H1 (cell line): ENCODE data around the gene EPHB1. TPM values are rescaled to one million over a fixed set of nuclear protein-coding genes. Genes with fewer than 3 reads are reported as not detected.

ENCODE experiments used
- CTCF ChIA-PET: fragments of 300-600 bp; sonication (Branson Sonifier 250); formaldehyde crosslinking; loops from one replicate; lab custom pipeline; 2021; ENCODE audit not compliant: partially characterized antibody; lab: Charles Lee
- POLR2A ChIA-PET: fragments of 300-600 bp; sonication (Branson Sonifier 250); formaldehyde crosslinking; loops from one replicate; lab custom pipeline; 2021; ENCODE audit warnings: inconsistent platforms; ENCODE audit not compliant: partially characterized antibody; lab: Charles Lee
- DNase-seq, 2 experiments: peaks; one replicate each; pipeline versions ENCODE4 v3.0.0 to v3.0.0-alpha.2; 2010 to 2022; ENCODE audit warnings: low spot score in 2 of 2, low read depth in 1 of 2, mixed read lengths in 1 of 2
- FAIRE-seq: peaks from 2 replicates; lab custom pipeline; 2011; peaks lifted over from hg19 to GRCh38; lab: Jason Lieb, UNC
- H2AFZ ChIP-seq: 2 replicates; pipeline ENCODE4 v1.8.1; 2012; ENCODE audit warnings: low read length, inconsistent platforms
- H2AK5ac ChIP-seq: 2 replicates; pipeline ENCODE4 v1.6.1; 2013; ENCODE audit warnings: low read depth, low read length
- H2BK120ac ChIP-seq: replicated peaks from 2 replicates; pipeline ENCODE3; 2013; ENCODE audit warnings: low read depth, low read length, inconsistent platforms
- H2BK12ac ChIP-seq: 2 replicates; pipeline ENCODE4 v1.6.1; 2013; ENCODE audit warnings: low read depth, low read length
- H2BK15ac ChIP-seq: 2 replicates; pipeline ENCODE4 v1.6.1; 2013; ENCODE audit warnings: low read length
- H2BK20ac ChIP-seq: 2 replicates; pipeline ENCODE4 v1.6.1; 2013; ENCODE audit warnings: low read length
- H2BK5ac ChIP-seq: 2 replicates; pipeline ENCODE4 v1.6.1; 2013; ENCODE audit warnings: low read depth, low read length
- H3K14ac ChIP-seq: 2 replicates; pipeline ENCODE4 v1.6.1; 2013; ENCODE audit warnings: inconsistent platforms; ENCODE audit not compliant: insufficient read length
- H3K18ac ChIP-seq: 2 replicates; pipeline ENCODE4 v1.6.1; 2013; ENCODE audit warnings: low read length; ENCODE audit errors: extremely low read depth
- H3K23ac ChIP-seq: 2 replicates; pipeline ENCODE4 v1.6.1; 2013; ENCODE audit warnings: inconsistent platforms; ENCODE audit not compliant: insufficient read length
- H3K23me2 ChIP-seq: 2 replicates; pipeline ENCODE4 v1.6.1; 2013; ENCODE audit warnings: low read depth, low read length
- H3K27ac ChIP-seq: 2 replicates; pipeline ENCODE4 v1.6.1; 2011; ENCODE audit warnings: low read depth, low read length, inconsistent platforms
- H3K27me3 ChIP-seq, 4 experiments: replicated peaks in 1 of 4; 1 replicate in 1 of 4; 2 replicates in 3 of 4; pipeline versions ENCODE4 v1.6.1 to v1.8.1; 2011 to 2013; ENCODE audit warnings: low read length in 3 of 4, mild to moderate bottlenecking in 3 of 4, inconsistent platforms in 2 of 4, mixed read lengths in 2 of 4, moderate library complexity in 1 of 4; ENCODE audit not compliant: control insufficient read depth in 3 of 4, insufficient read depth in 3 of 4; ENCODE audit errors: extremely low read depth in 1 of 4
- H3K36me3 ChIP-seq, 4 experiments: 2 replicates each; pipeline versions ENCODE4 v1.6.1 to v1.8.1; 2011 to 2013; ENCODE audit warnings: mild to moderate bottlenecking in 4 of 4, low read length in 3 of 4, moderate library complexity in 2 of 4, control low read depth in 1 of 4, inconsistent platforms in 1 of 4; ENCODE audit not compliant: insufficient read depth in 4 of 4, control insufficient read depth in 2 of 4
- H3K4ac ChIP-seq: replicated peaks from 2 replicates; pipeline ENCODE3; 2013; ENCODE audit warnings: low read length, low read depth, mixed read lengths, inconsistent platforms; ENCODE audit not compliant: insufficient read length
- H3K4me1 ChIP-seq, 4 experiments: replicated peaks in 1 of 4; 1 replicate in 1 of 4; 2 replicates in 3 of 4; pipeline versions ENCODE4 v1.6.1 to v1.8.1; 2011 to 2013; ENCODE audit warnings: low read length in 3 of 4, inconsistent platforms in 2 of 4, mixed read lengths in 1 of 4; ENCODE audit not compliant: insufficient read depth in 4 of 4, control insufficient read depth in 3 of 4
- H3K4me2 ChIP-seq, 2 experiments: 2 replicates each; pipeline versions ENCODE4 v1.6.1 to v1.8.1; 2011 to 2013; ENCODE audit warnings: low read depth in 2 of 2, low read length in 2 of 2, control low read depth in 1 of 2, inconsistent platforms in 1 of 2, mild to moderate bottlenecking in 1 of 2; ENCODE audit not compliant: insufficient read depth in 1 of 2
- H3K4me3 ChIP-seq, 4 experiments: fragments of 200-600, 300-600 bp in 1 of 4; sonication (generic), shearing (Covaris generic), sonication (Bioruptor Twin) in 1 of 4; 2 replicates each; pipeline versions ENCODE4 v1.5.1 to v1.8.1; 2011 to 2016; ENCODE audit warnings: low read length in 4 of 4, low read depth in 3 of 4, control low read depth in 2 of 4, inconsistent platforms in 2 of 4, mild to moderate bottlenecking in 2 of 4, mixed read lengths in 1 of 4, moderate library complexity in 1 of 4; ENCODE audit not compliant: insufficient read depth in 2 of 4; ENCODE audit errors: extremely low read depth in 1 of 4
- H3K56ac ChIP-seq: replicated peaks from 2 replicates; pipeline ENCODE3; 2013; ENCODE audit warnings: low read depth, mild to moderate bottlenecking, mixed read lengths, low read length, inconsistent platforms; ENCODE audit not compliant: insufficient read length
- H3K79me1 ChIP-seq: 2 replicates; pipeline ENCODE4 v1.6.1; 2013; ENCODE audit warnings: low read depth, low read length, control low read depth
- H3K79me2 ChIP-seq, 2 experiments: 2 replicates each; pipeline versions ENCODE4 v1.6.1 to v1.8.1; 2012 to 2013; ENCODE audit warnings: low read length in 2 of 2, mild to moderate bottlenecking in 2 of 2, inconsistent platforms in 1 of 2; ENCODE audit not compliant: insufficient read depth in 2 of 2, control insufficient read depth in 1 of 2
- H3K9ac ChIP-seq, 4 experiments: replicated peaks in 1 of 4; 1 replicate in 1 of 4; 2 replicates in 3 of 4; pipeline versions ENCODE4 v1.6.1 to v1.8.1; 2011 to 2013; ENCODE audit warnings: low read depth in 3 of 4, low read length in 3 of 4, control low read depth in 2 of 4, mild to moderate bottlenecking in 2 of 4, moderate library complexity in 2 of 4, inconsistent platforms in 1 of 4; ENCODE audit errors: extremely low read depth in 1 of 4
- H3K9me3 ChIP-seq, 2 experiments: 2 replicates each; pipeline versions ENCODE4 v1.6.1 to v1.8.1; 2012 to 2013; ENCODE audit warnings: mild to moderate bottlenecking in 2 of 2, moderate library complexity in 2 of 2, control low read depth in 1 of 2, inconsistent platforms in 1 of 2, low read depth in 1 of 2, low read length in 1 of 2, mixed read lengths in 1 of 2; ENCODE audit not compliant: insufficient read depth in 2 of 2
- H4K20me1 ChIP-seq, 2 experiments: replicated peaks in 1 of 2; 2 replicates each; pipeline versions ENCODE3 to v1.8.1; 2011 to 2013; ENCODE audit warnings: inconsistent platforms in 2 of 2, low read length in 2 of 2, mild to moderate bottlenecking in 1 of 2; ENCODE audit not compliant: insufficient read depth in 2 of 2, control insufficient read depth in 1 of 2
- H4K5ac ChIP-seq: 2 replicates; pipeline ENCODE4 v1.6.1; 2013; ENCODE audit warnings: low read length, low read depth, mixed read lengths, inconsistent platforms; ENCODE audit not compliant: insufficient read length
- H4K8ac ChIP-seq: 2 replicates; pipeline ENCODE4 v1.8.0; 2013; ENCODE audit warnings: mild to moderate bottlenecking, moderate library complexity, low read length, inconsistent platforms; ENCODE audit not compliant: insufficient read depth; ENCODE audit errors: extremely low read depth
- H4K91ac ChIP-seq: replicated peaks from 2 replicates; pipeline ENCODE3; 2013; ENCODE audit warnings: low read length, mixed read lengths, inconsistent platforms; ENCODE audit not compliant: insufficient read length
- BRCA1 ChIP-seq: IDR thresholded peaks from 2 replicates; pipeline ENCODE4 v1.6.1; 2012; ENCODE audit warnings: low read depth, low read length, improper control_type of control experiment
- FOSL1 ChIP-seq: IDR thresholded peaks from 2 replicates; pipeline ENCODE4 v1.6.1; 2011; ENCODE audit warnings: mild to moderate bottlenecking, low read depth, low read length, moderate library complexity; ENCODE audit not compliant: insufficient read depth
- POLR2A ChIP-seq, 2 experiments: IDR thresholded peaks; 1 replicate in 1 of 2; 2 replicates in 1 of 2; pipeline ENCODE4 v1.6.1; 2011; ENCODE audit warnings: low read depth in 2 of 2, low read length in 2 of 2, mild to moderate bottlenecking in 2 of 2; ENCODE audit errors: control extremely low read depth in 1 of 2
- TCF12 ChIP-seq: IDR thresholded peaks from 2 replicates; pipeline ENCODE4 v1.6.1; 2011; ENCODE audit warnings: low read depth, mild to moderate bottlenecking, low read length
- WGBS, 2 experiments: shearing (Covaris generic) in 1 of 2; methylation state at CpG; one replicate each; pipeline versions ENCODE4 v1.1.6 to v1.1.7; 2013 to 2015; ENCODE audit warnings: low lambda C conversion rate in 2 of 2, mixed read lengths in 2 of 2, inconsistent platforms in 1 of 2, low coverage in 1 of 2, missing lambda C conversion rate in 1 of 2; ENCODE audit not compliant: insufficient replicate concordance in 2 of 2, insufficient coverage in 1 of 2, insufficient read length in 1 of 2; ENCODE audit errors: extremely low coverage in 1 of 2, missing lambda C conversion rate in 1 of 2; 5-methylcytosine and 5-hydroxymethylcytosine counted together
- polyA plus RNA-seq, 7 experiments: library from polyadenylated mRNA; depleted of rRNA in 3 of 7; stranded (reverse) in 5 of 7; unstranded in 2 of 7; fragments of >200 nt in 5 of 7; fragments of 200-250 nt in 2 of 7; gene quantifications; 1 replicate in 5 of 7; 2 replicates in 1 of 7; 4 replicates in 1 of 7; pipeline versions ENCODE4 v1.2.1 to v1.2.3, GENCODE V29; 2011 to 2013; ENCODE audit warnings: missing spikeins in 2 of 7, mixed read lengths in 2 of 7
- total RNA-seq: library from RNA; stranded (reverse); fragmentation: NEBNext Ultra II Directional; extraction: Animal tissue kit (Norgen Biotek cat#: 25700); gene quantifications from 2 replicates; pipeline ENCODE4 v1.2.1, GENCODE V29; 2021

EPHB1 gene
- total and polyA plus RNA-seq, 2 of the 8 experiments (the other 6 are each of a cell fraction or from before 2014, with no cell fraction given): 3.5 to 5.9 TPM

DNA sequence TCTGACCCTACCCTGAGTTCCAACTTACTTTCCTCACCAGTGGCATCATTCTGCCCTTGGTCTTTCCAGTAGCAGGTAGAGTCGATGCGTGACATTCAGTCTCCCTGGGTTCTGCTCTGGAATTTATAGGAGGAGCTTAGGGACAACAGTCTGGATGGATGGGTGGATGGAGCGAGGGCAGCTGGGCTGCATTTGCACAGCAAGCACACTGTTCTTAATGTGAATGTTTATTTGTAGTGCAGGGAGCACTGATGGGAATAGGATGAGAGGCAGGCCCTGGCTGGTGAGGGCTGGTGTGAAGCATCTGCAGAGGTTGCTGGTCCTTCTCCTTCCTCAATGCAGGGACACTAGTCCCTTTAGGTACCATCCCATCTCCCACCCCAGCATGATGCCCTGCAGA is 176.2 kb downstream of the EPHB1 start:
- FAIRE-seq (no peak), DNase-seq (no peak)
- Histone ChIP-seq H3K4me2 (no peak overlapping the region), H2AFZ (no peak overlapping the region), H3K18ac (no peak overlapping the region), H3K9me3 (0 out of 4 replicates have a peak, but pooled peaks cover 0 to 3% of the 10 kb centered on the region in 2 experiments), H2BK20ac (no peak overlapping the region), H3K27me3 (no peaks in the 10 kb centered on the region), H3K4me3 (no peak overlapping the region), H3K14ac (no peak overlapping the region), H3K4me1 (peaks cover 0 to 4% (median 0%) of the 10 kb centered on the region in 4 experiments; a peak in 1 of 7 replicates), H4K8ac (no peak overlapping the region), H4K5ac (no peak overlapping the region), H3K56ac (no peak overlapping the region), H2BK12ac (no peak overlapping the region), H3K36me3 (no peaks in the 10 kb centered on the region), H3K23me2 (no peaks in the 10 kb centered on the region; the same call in 1 of the 2 replicates), H2BK5ac (no peak overlapping the region), H3K23ac (no peak overlapping the region), H2AK5ac (no peak overlapping the region), H3K27ac (no peak overlapping the region), H3K4ac (no peak overlapping the region), H3K9ac (no peak overlapping the region), H2BK120ac (no peak overlapping the region), H3K79me2 (no peaks in the 10 kb centered on the region), H4K20me1 (peaks cover 2% of the 10 kb centered on the region in 2 experiments), H3K79me1 (no peaks in the 10 kb centered on the region), H2BK15ac (no peak overlapping the region), H4K91ac (no peak overlapping the region)
- WGBS, 2 experiments: 85% methylated on average over 3 of the region's 3 CpGs; no CpG with 5 or more reads in 1 of the 2 experiments
- POLR2A ChIA-PET: no interaction called here
- TF ChIP-seq FOSL1 (no peak), POLR2A (IDR thresholded peaks at IDR 0.05; ENCODE audit: control extremely low read depth in 1 of 2, low read depth in 2 of 2, low read length in 2 of 2) (no peak), BRCA1 (no peak), TCF12 (no peak)
- CTCF ChIA-PET: interaction anchor here (1.1 to 1.3 kb wide), 4 partner anchors 9 to 132 kb away, joined by 3 read pairs; no protein-coding TSS in a partner anchor
